ENCODE results near the gene ADRA2B.

ADRA2B gene

GRCh38 chr2:96083989-96084857 lies 32.1 kb downstream of the ADRA2B start:
- TF ChIP-seq MAX (IDR thresholded peaks at IDR 0.05) (no peak), EP300 (IDR thresholded peaks at IDR 0.05; ENCODE audit: borderline replicate concordance) (no peak), CEBPB (IDR thresholded peaks at IDR 0.05) (no peak), CREB1 (IDR thresholded peaks at IDR 0.05; ENCODE audit: low read depth) (no peak), NFIC (IDR thresholded peaks at IDR 0.05) (no peak), FOXM1 (IDR thresholded peaks at IDR 0.05; ENCODE audit: borderline replicate concordance, low read depth) (no peak), EGR1 (IDR thresholded peaks at IDR 0.05) (no peak), RAD21 (IDR thresholded peaks at IDR 0.05; ENCODE audit: low read depth) (no peak), TCF12 (IDR thresholded peaks at IDR 0.05; ENCODE audit: low read depth) (no peak), USF1 (IDR thresholded peaks at IDR 0.05) (no peak), ZBTB7A (IDR thresholded peaks at IDR 0.05; ENCODE audit: low read depth) (no peak), YY1 (IDR thresholded peaks at IDR 0.05; ENCODE audit: low read depth) (no peak), TEAD4 (IDR thresholded peaks at IDR 0.05) (no peak), REST (IDR thresholded peaks at IDR 0.05; ENCODE audit: low read depth) (no peak), TAF1 (IDR thresholded peaks at IDR 0.05; ENCODE audit: low read depth) (no peak)

- TF ChIP-seq TAF1 (IDR thresholded peaks at IDR 0.05; ENCODE audit: low read depth) = no peak
- no peak for TF ChIP-seq FOXM1 (IDR thresholded peaks at IDR 0.05; ENCODE audit: borderline replicate concordance, low read depth)
- no peak for TF ChIP-seq MAX (IDR thresholded peaks at IDR 0.05)
- TF ChIP-seq TCF12 (IDR thresholded peaks at IDR 0.05; ENCODE audit: low read depth) = no peak
- no peak for TF ChIP-seq REST (IDR thresholded peaks at IDR 0.05; ENCODE audit: low read depth)
- no peak for TF ChIP-seq ZBTB7A (IDR thresholded peaks at IDR 0.05; ENCODE audit: low read depth)
- no peak for TF ChIP-seq NFIC (IDR thresholded peaks at IDR 0.05)
- TF ChIP-seq YY1 (IDR thresholded peaks at IDR 0.05; ENCODE audit: low read depth) = no peak
- no peak for TF ChIP-seq EGR1 (IDR thresholded peaks at IDR 0.05)
- no peak for TF ChIP-seq RAD21 (IDR thresholded peaks at IDR 0.05; ENCODE audit: low read depth)
These were observed 33.1 kb downstream of the ADRA2B start for GRCh38 chr2:96083064-96083939.

- no peak for TF ChIP-seq CEBPB (IDR thresholded peaks at IDR 0.05)
- no peak for TF ChIP-seq TEAD4 (IDR thresholded peaks at IDR 0.05)
- TF ChIP-seq FOXM1 (IDR thresholded peaks at IDR 0.05; ENCODE audit: borderline replicate concordance, low read depth) = no peak
- no peak for TF ChIP-seq EP300 (IDR thresholded peaks at IDR 0.05; ENCODE audit: borderline replicate concordance)
- TF ChIP-seq NFIC (IDR thresholded peaks at IDR 0.05) = no peak
- TF ChIP-seq RAD21 (IDR thresholded peaks at IDR 0.05; ENCODE audit: low read depth) = no peak
- TF ChIP-seq ZBTB7A (IDR thresholded peaks at IDR 0.05; ENCODE audit: low read depth) = no peak
- TF ChIP-seq MAX (IDR thresholded peaks at IDR 0.05) = no peak
- no peak for TF ChIP-seq USF1 (IDR thresholded peaks at IDR 0.05)
- TF ChIP-seq TAF1 (IDR thresholded peaks at IDR 0.05; ENCODE audit: low read depth) = no peak
- no peak for TF ChIP-seq CREB1 (IDR thresholded peaks at IDR 0.05; ENCODE audit: low read depth)
- TF ChIP-seq REST (IDR thresholded peaks at IDR 0.05; ENCODE audit: low read depth) = no peak
- TF ChIP-seq YY1 (IDR thresholded peaks at IDR 0.05; ENCODE audit: low read depth) = no peak
- no peak for TF ChIP-seq EGR1 (IDR thresholded peaks at IDR 0.05)
- TF ChIP-seq TCF12 (IDR thresholded peaks at IDR 0.05; ENCODE audit: low read depth) = no peak
These were observed 33.9 kb downstream of the ADRA2B start for GRCh38 chr2:96082211-96083063.
